Panc1 (cell line): ENCODE results near the gene CNTN4.

ENCODE experiments used
- CTCF ChIP-seq: fragments of 450-650 bp; IDR thresholded peaks from 2 replicates; pipeline ENCODE4 v1.5.1; 2017; ENCODE audit warnings: mild to moderate bottlenecking
- REST ChIP-seq, 2 experiments: IDR thresholded peaks; 2 replicates each; pipeline ENCODE4 v1.6.1; 2011 to 2012; ENCODE audit warnings: low read depth in 2 of 2, control low read depth in 1 of 2, low read length in 1 of 2, mild to moderate bottlenecking in 1 of 2, moderate library complexity in 1 of 2; ENCODE audit not compliant: insufficient read depth in 1 of 2

- TF ChIP-seq CTCF: no peak
- TF ChIP-seq REST (IDR thresholded peaks at IDR 0.05; ENCODE audit: insufficient read depth in 1 of 2, low read depth in 2 of 2, low read length in 1 of 2): no peak
These were observed 145.5 kb downstream of the CNTN4 start for GRCh38 chr3:2244137-2244536.
